HEK293 (cell line): Measurements from ENCODE around the gene TMEM250.
A peak's percentile ranks its signal among the peaks of the same experiment; 100 is the strongest.

Experiments used
- CTCF ChIA-PET: fragments of 350-600 bp; formaldehyde crosslinking; extraction: SDS; loops from one replicate; lab custom pipeline; 2021; ENCODE audit warnings: antibody characterized with exemption; lab: Yijun Ruan, JAX
- POLR2A ChIA-PET: fragments of 300-600 bp; formaldehyde crosslinking; extraction: SDS; loops from one replicate; lab custom pipeline; 2020; ENCODE audit warnings: antibody characterized with exemption, inconsistent platforms; lab: Yijun Ruan, JAX
- H3K27ac ChIP-seq: fragments of 200-500 bp; sonication (Bioruptor generic); 2 replicates; pipeline ENCODE4 v1.5.1; 2014; ENCODE audit warnings: low read depth, low read length, control low read depth, inconsistent platforms; ENCODE audit errors: extremely low read depth
- H3K36me3 ChIP-seq, 2 experiments: fragments of 200-500 bp in 1 of 2; sonication (Bioruptor generic) in 1 of 2; 1 replicate in 1 of 2; 2 replicates in 1 of 2; pipeline ENCODE4 v1.5.1; 2014 to 2017; ENCODE audit warnings: inconsistent platforms in 2 of 2, low read length in 2 of 2; ENCODE audit not compliant: control insufficient read depth in 2 of 2, insufficient read depth in 1 of 2
- H3K4me1 ChIP-seq: fragments of 200-500 bp; sonication (Bioruptor generic); 2 replicates; pipeline ENCODE4 v1.5.1; 2014; ENCODE audit warnings: mild to moderate bottlenecking, low read length, inconsistent platforms; ENCODE audit not compliant: control insufficient read depth, insufficient read depth
- H3K4me3 ChIP-seq: 2 replicates; pipeline ENCODE4 v1.5.1; 2011; ENCODE audit warnings: low read depth, mild to moderate bottlenecking, control low read depth, low read length, moderate library complexity
- H3K9me3 ChIP-seq: fragments of 200-500 bp; sonication (Bioruptor generic); 2 replicates; pipeline ENCODE4 v1.5.1; 2014; ENCODE audit warnings: low read depth, low read length, inconsistent platforms; ENCODE audit not compliant: control insufficient read depth, insufficient read depth
- EGR2 ChIP-seq: fragments of 450-650 bp; formaldehyde crosslinking; IDR thresholded peaks from 2 replicates; pipeline ENCODE4 v1.5.1; 2016; ENCODE audit warnings: low read depth, missing biosample characterization, missing genetic modification characterization
- GLIS1 ChIP-seq: fragments of 450-650 bp; formaldehyde crosslinking; IDR thresholded peaks from 2 replicates; pipeline ENCODE4 v1.5.1; 2016; ENCODE audit warnings: missing biosample characterization, missing genetic modification characterization
- KLF1 ChIP-seq: fragments of 450-650 bp; formaldehyde crosslinking; IDR thresholded peaks from 2 replicates; pipeline ENCODE4 v1.5.1; 2016; ENCODE audit warnings: missing biosample characterization, missing genetic modification characterization
- SP2 ChIP-seq: fragments of 450-650 bp; formaldehyde crosslinking; IDR thresholded peaks from 2 replicates; pipeline ENCODE4 v1.5.1; 2016; ENCODE audit warnings: missing biosample characterization, missing genetic modification characterization
- SP7 ChIP-seq: fragments of 450-650 bp; formaldehyde crosslinking; IDR thresholded peaks from 2 replicates; pipeline ENCODE4 v1.5.1; 2016; ENCODE audit warnings: missing biosample characterization, missing genetic modification characterization
- ZBTB20 ChIP-seq: fragments of 450-650 bp; formaldehyde crosslinking; IDR thresholded peaks from 2 replicates; pipeline ENCODE4 v1.5.1; 2016; ENCODE audit warnings: missing biosample characterization, missing genetic modification characterization
- ZBTB49 ChIP-seq: fragments of 450-650 bp; formaldehyde crosslinking; IDR thresholded peaks from 2 replicates; pipeline ENCODE4 v1.5.1; 2016; ENCODE audit warnings: missing biosample characterization, missing genetic modification characterization, low read depth
- ZBTB7A ChIP-seq: fragments of 450-650 bp; formaldehyde crosslinking; IDR thresholded peaks from 2 replicates; pipeline ENCODE4 v1.5.1; 2016; ENCODE audit warnings: low read depth, missing biosample characterization, missing genetic modification characterization
- ZEB2 ChIP-seq: fragments of 450-650 bp; formaldehyde crosslinking; IDR thresholded peaks from 2 replicates; pipeline ENCODE4 v1.5.1; 2016; ENCODE audit warnings: missing biosample characterization, missing genetic modification characterization
- ZFHX2 ChIP-seq: fragments of 450-650 bp; formaldehyde crosslinking; conservative IDR thresholded peaks from 2 replicates; pipeline ENCODE4 v1.5.1; 2016; ENCODE audit warnings: missing biosample characterization, missing genetic modification characterization
- ZFP41 ChIP-seq: fragments of 450-650 bp; formaldehyde crosslinking; IDR thresholded peaks from 2 replicates; pipeline ENCODE4 v1.5.1; 2016; ENCODE audit warnings: missing biosample characterization, missing genetic modification characterization, borderline replicate concordance
- ZFP69B ChIP-seq: fragments of 450-650 bp; formaldehyde crosslinking; IDR thresholded peaks from 2 replicates; pipeline ENCODE4 v1.5.1; 2016; ENCODE audit warnings: missing biosample characterization, missing genetic modification characterization
- ZNF121 ChIP-seq: fragments of 450-650 bp; formaldehyde crosslinking; IDR thresholded peaks from 2 replicates; pipeline ENCODE4 v1.5.1; 2016; ENCODE audit warnings: missing biosample characterization, missing genetic modification characterization
- ZNF133 ChIP-seq: fragments of 450-650 bp; formaldehyde crosslinking; IDR thresholded peaks from 2 replicates; pipeline ENCODE4 v1.5.1; 2016; ENCODE audit warnings: missing biosample characterization, missing genetic modification characterization
- ZNF157 ChIP-seq: fragments of 450-650 bp; formaldehyde crosslinking; IDR thresholded peaks from 2 replicates; pipeline ENCODE4 v1.5.1; 2016; ENCODE audit warnings: missing biosample characterization, missing genetic modification characterization
- ZNF2 ChIP-seq: fragments of 450-650 bp; formaldehyde crosslinking; IDR thresholded peaks from 2 replicates; pipeline ENCODE4 v1.5.1; 2016; ENCODE audit warnings: missing biosample characterization, missing genetic modification characterization
- ZNF202 ChIP-seq: fragments of 450-650 bp; formaldehyde crosslinking; IDR thresholded peaks from 2 replicates; pipeline ENCODE4 v1.5.1; 2016; ENCODE audit warnings: missing biosample characterization, missing genetic modification characterization, borderline replicate concordance
- ZNF223 ChIP-seq: fragments of 450-650 bp; formaldehyde crosslinking; IDR thresholded peaks from 2 replicates; pipeline ENCODE4 v1.5.1; 2016; ENCODE audit warnings: missing biosample characterization, missing genetic modification characterization
- ZNF24 ChIP-seq: fragments of 450-650 bp; formaldehyde crosslinking; IDR thresholded peaks from 2 replicates; pipeline ENCODE4 v1.5.1; 2016; ENCODE audit warnings: missing biosample characterization, missing genetic modification characterization
- ZNF354C ChIP-seq: fragments of 450-650 bp; formaldehyde crosslinking; IDR thresholded peaks from 2 replicates; pipeline ENCODE4 v1.5.1; 2016; ENCODE audit warnings: missing biosample characterization, missing genetic modification characterization, low read depth, borderline replicate concordance
- ZNF37A ChIP-seq: fragments of 450-650 bp; IDR thresholded peaks from 2 replicates; pipeline ENCODE4 v1.5.1; 2018; ENCODE audit warnings: missing biosample characterization, missing genetic modification characterization
- ZNF530 ChIP-seq: fragments of 450-650 bp; formaldehyde crosslinking; IDR thresholded peaks from 2 replicates; pipeline ENCODE4 v1.5.1; 2016; ENCODE audit warnings: low read depth, missing biosample characterization, missing genetic modification characterization
- ZNF555 ChIP-seq: fragments of 450-650 bp; formaldehyde crosslinking; conservative IDR thresholded peaks from 2 replicates; pipeline ENCODE4 v1.5.1; 2017; ENCODE audit warnings: missing biosample characterization, mild to moderate bottlenecking, missing genetic modification characterization, inconsistent platforms
- ZNF596 ChIP-seq: fragments of 450-650 bp; IDR thresholded peaks from 2 replicates; pipeline ENCODE4 v1.5.0; 2018; ENCODE audit warnings: missing biosample characterization, mild to moderate bottlenecking, missing genetic modification characterization, moderate library complexity
- ZSCAN16 ChIP-seq: fragments of 450-650 bp; formaldehyde crosslinking; IDR thresholded peaks from 2 replicates; pipeline ENCODE4 v1.5.1; 2016; ENCODE audit warnings: missing biosample characterization, missing genetic modification characterization
- ZSCAN30 ChIP-seq: fragments of 450-650 bp; IDR thresholded peaks from 2 replicates; pipeline ENCODE4 v1.5.1; 2018; ENCODE audit warnings: missing biosample characterization, mild to moderate bottlenecking, missing genetic modification characterization, moderate library complexity
- TF ChIP-seq, protein P1 (sequence below): sonication (generic); formaldehyde crosslinking; IDR thresholded peaks from 2 replicates; pipeline ENCODE4 v1.8.1; 2022; ENCODE audit warnings: mild to moderate bottlenecking, moderate library complexity, missing genetic modification reagents
- TF ChIP-seq, protein P2 (sequence below): fragments of 450-650 bp; formaldehyde crosslinking; IDR thresholded peaks from 2 replicates; pipeline ENCODE4 v1.5.1; 2016; ENCODE audit warnings: missing biosample characterization, missing genetic modification characterization
- TF ChIP-seq, protein P3 (sequence below): fragments of 450-650 bp; formaldehyde crosslinking; IDR thresholded peaks from 2 replicates; pipeline ENCODE4 v1.5.1; 2016; ENCODE audit warnings: missing biosample characterization, missing genetic modification characterization
- TF ChIP-seq, protein P4 (sequence below): fragments of 450-650 bp; formaldehyde crosslinking; IDR thresholded peaks from 2 replicates; pipeline ENCODE4 v1.5.1; 2016; ENCODE audit warnings: missing biosample characterization, missing genetic modification characterization

Gene TMEM250

GRCh38 chr9:136160381-136160841, 41.7 kb upstream of the TMEM250 start:
- H3K4me1 ChIP-seq, result no peaks in the 10 kb centered on the region
- H3K4me3 ChIP-seq, result no peak overlapping the region
- no peaks in the 10 kb centered on the region for H3K36me3 ChIP-seq
- CTCF ChIA-PET, result interaction anchor here (0.8 to 4.7 kb wide), 2 partner anchors 10 to 38 kb away, joined by 3 to 31 read pairs; no protein-coding TSS in a partner anchor
- no peak overlapping the region for H3K27ac ChIP-seq
- POLR2A ChIA-PET, result interaction anchor here (0.7 kb wide), 1 partner anchor 15 kb away, joined by 3 read pairs; no protein-coding TSS in a partner anchor
- H3K9me3 ChIP-seq, result no peaks in the 10 kb centered on the region
- TF ChIP-seq ZFHX2 (tag by site-specific recombination) (peak; percentile 85), ZSCAN30 (no peak), ZNF354C (no peak), KLF1 (tag by site-specific recombination) (peak; percentile 53), ZFP41 (tag by site-specific recombination) (no peak), ZBTB49 (tag by site-specific recombination) (no peak), ZNF37A (no peak), ZSCAN16 (no peak), ZBTB7A (tag by site-specific recombination) (no peak), GLIS1 (tag by site-specific recombination) (peak; percentile 85), ZNF157 (tag by site-specific recombination) (no peak), ZNF223 (no peak), ZNF121 (no peak), ZNF133 (tag by site-specific recombination) (no peak), ZNF202 (tag by site-specific recombination) (no peak), ZNF555 (tag by site-specific recombination) (no peak), SP2 (tag by site-specific recombination) (peak; percentile 34), ZFP69B (peak; percentile 59; the same call in 1 of the 2 replicates), ZNF530 (no peak), EGR2 (peak; percentile 85), SP7 (tag by site-specific recombination) (peak; percentile 69), ZEB2 (no peak), ZNF596 (tag by site-specific recombination) (no peak), ZNF2 (tag by site-specific recombination) (no peak), ZNF24 (tag by site-specific recombination) (no peak), ZBTB20 (tag by site-specific recombination) (peak; percentile 42; the same call in 1 of the 2 replicates)
- TF ChIP-seq, protein P1, sequence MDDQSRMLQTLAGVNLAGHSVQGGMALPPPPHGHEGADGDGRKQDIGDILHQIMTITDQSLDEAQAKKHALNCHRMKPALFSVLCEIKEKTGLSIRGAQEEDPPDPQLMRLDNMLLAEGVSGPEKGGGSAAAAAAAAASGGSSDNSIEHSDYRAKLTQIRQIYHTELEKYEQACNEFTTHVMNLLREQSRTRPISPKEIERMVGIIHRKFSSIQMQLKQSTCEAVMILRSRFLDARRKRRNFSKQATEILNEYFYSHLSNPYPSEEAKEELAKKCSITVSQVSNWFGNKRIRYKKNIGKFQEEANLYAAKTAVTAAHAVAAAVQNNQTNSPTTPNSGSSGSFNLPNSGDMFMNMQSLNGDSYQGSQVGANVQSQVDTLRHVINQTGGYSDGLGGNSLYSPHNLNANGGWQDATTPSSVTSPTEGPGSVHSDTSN (CRISPR knock-in tag), result no peak
- TF ChIP-seq, protein P2, sequence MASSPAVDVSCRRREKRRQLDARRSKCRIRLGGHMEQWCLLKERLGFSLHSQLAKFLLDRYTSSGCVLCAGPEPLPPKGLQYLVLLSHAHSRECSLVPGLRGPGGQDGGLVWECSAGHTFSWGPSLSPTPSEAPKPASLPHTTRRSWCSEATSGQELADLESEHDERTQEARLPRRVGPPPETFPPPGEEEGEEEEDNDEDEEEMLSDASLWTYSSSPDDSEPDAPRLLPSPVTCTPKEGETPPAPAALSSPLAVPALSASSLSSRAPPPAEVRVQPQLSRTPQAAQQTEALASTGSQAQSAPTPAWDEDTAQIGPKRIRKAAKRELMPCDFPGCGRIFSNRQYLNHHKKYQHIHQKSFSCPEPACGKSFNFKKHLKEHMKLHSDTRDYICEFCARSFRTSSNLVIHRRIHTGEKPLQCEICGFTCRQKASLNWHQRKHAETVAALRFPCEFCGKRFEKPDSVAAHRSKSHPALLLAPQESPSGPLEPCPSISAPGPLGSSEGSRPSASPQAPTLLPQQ (tag by site-specific recombination), result peak; percentile 40; the same call in 1 of the 2 replicates
- TF ChIP-seq, protein P3, sequence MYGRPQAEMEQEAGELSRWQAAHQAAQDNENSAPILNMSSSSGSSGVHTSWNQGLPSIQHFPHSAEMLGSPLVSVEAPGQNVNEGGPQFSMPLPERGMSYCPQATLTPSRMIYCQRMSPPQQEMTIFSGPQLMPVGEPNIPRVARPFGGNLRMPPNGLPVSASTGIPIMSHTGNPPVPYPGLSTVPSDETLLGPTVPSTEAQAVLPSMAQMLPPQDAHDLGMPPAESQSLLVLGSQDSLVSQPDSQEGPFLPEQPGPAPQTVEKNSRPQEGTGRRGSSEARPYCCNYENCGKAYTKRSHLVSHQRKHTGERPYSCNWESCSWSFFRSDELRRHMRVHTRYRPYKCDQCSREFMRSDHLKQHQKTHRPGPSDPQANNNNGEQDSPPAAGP (tag by site-specific recombination), result peak; percentile 77
- TF ChIP-seq, protein P4, sequence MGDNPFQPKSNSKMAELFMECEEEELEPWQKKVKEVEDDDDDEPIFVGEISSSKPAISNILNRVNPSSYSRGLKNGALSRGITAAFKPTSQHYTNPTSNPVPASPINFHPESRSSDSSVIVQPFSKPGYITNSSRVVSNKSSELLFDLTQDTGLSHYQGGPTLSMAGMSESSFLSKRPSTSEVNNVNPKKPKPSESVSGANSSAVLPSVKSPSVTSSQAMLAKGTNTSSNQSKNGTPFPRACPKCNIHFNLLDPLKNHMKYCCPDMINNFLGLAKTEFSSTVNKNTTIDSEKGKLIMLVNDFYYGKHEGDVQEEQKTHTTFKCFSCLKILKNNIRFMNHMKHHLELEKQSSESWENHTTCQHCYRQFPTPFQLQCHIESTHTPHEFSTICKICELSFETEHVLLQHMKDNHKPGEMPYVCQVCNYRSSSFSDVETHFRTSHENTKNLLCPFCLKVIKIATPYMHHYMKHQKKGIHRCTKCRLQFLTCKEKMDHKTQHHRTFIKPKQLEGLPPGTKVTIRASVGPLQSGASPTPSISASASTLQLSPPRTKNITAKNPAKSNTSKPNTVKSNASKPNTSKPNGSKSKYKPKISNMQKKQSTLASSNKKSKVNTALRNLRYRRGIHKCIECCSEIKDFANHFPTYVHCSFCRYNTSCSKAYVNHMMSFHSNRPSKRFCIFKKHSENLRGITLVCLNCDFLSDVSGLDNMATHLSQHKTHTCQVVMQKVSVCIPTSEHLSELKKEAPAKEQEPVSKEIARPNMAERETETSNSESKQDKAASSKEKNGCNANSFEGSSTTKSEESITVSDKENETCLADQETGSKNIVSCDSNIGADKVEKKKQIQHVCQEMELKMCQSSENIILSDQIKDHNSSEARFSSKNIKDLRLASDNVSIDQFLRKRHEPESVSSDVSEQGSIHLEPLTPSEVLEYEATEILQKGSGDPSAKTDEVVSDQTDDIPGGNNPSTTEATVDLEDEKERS (tag by site-specific recombination), result no peak
